GM12875 (cell line): ENCODE measurements around the gene CD82.

Source experiments
- H3K4me3 ChIP-seq: one replicate; pipeline ENCODE4 v1.5.1; 2011; ENCODE audit warnings: low read depth, low read length, control low read depth
- CTCF ChIP-seq: IDR thresholded peaks from 2 replicates; pipeline ENCODE4 v1.5.1; 2011; ENCODE audit warnings: low read depth, mild to moderate bottlenecking, control low read depth, inconsistent platforms, low read length, moderate library complexity, borderline replicate concordance; ENCODE audit not compliant: insufficient read depth

CD82 gene

GRCh38 chr11:44627911-44628729, 62.7 kb downstream of the CD82 start:
- H3K4me3 ChIP-seq, result no peak overlapping the region
- TF ChIP-seq CTCF, result no peak

- H3K4me3 ChIP-seq, result no peak overlapping the region
- TF ChIP-seq CTCF, result no peak
Observed at GRCh38 chr11:44628730-44629700, 63.6 kb downstream of the CD82 start.

GRCh38 chr11:44629732-44630345, 64.4 kb downstream of the CD82 start:
- no peak overlapping the region for H3K4me3 ChIP-seq
- no peak for TF ChIP-seq CTCF

- H3K4me3 ChIP-seq, result no peak overlapping the region
- no peak for TF ChIP-seq CTCF
Observed at GRCh38 chr11:44630511-44631210, 65.2 kb downstream of the CD82 start.

- no peak overlapping the region for H3K4me3 ChIP-seq
- no peak for TF ChIP-seq CTCF
Observed at GRCh38 chr11:44631831-44632230, 66.4 kb downstream of the CD82 start.

GRCh38 chr11:44632466-44633123, 67.1 kb downstream of the CD82 start:
- H3K4me3 ChIP-seq, result no peak overlapping the region
- TF ChIP-seq CTCF, result peak; percentile 65
